ENCODE results near the gene TESK2. TPM values are rescaled to one million over a fixed set of nuclear protein-coding genes. Genes with fewer than 3 reads are reported as not detected.

Gene TESK2
- polyA plus RNA-seq, 1 of the 3 experiments (the other 2 are of a cell fraction), result 1.3 TPM

DNA sequence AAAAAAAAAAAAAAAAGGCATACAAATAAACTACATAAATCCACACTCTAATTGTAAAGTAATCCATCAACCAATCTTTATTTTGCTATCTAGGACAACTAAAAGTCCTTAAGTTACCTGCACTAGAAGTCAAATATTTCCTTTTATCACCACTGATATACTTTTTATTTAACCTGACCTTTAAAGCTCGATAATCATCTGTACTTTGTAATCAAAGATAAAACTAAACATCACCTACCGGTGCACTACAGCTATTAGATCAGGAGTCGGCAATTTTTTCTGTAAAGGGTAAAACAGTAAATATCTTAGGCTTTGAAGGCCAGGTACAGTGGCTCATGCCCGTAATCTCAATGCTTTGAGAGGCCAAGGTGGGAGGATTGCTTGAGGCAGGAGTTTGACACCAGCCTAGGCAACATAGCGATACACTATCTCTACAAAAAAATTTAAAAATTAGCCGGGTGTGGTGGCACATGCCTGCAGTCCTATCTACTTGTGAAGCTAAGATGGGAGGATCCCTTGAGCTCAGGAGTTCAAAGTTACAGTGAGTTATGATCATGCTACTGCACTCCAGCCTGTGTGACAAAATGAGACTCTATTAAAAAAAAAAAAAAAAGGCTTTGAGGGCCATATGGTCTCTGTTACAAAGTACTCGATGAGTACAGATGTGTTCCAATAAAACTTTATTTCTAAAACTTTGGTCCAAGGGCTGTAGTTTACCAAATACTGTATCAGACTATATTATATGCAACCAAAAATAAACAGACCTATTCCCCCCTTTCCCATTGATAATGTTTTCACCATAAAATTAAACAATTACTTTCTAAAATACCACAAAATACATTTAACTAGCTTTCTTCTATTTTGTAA, 47.1 kb downstream of the TESK2 start:
- TF ChIP-seq YY1 (IDR thresholded peaks at IDR 0.05; ENCODE audit: low read depth), result no peak
- 80% methylated on average over 7 of the region's 7 CpGs for WGBS (ENCODE audit: low lambda C conversion rate)
- no peak overlapping the region for H3K4me3 ChIP-seq (ENCODE audit: low read depth in 2 of 2, low read length in 1 of 2)
- no peaks in the 10 kb centered on the region for H3K9me3 ChIP-seq
- no peak overlapping the region for H2AFZ ChIP-seq (ENCODE audit: low read depth)
- no peak overlapping the region for H3K4me2 ChIP-seq
- POLR2A ChIA-PET, result no interaction called here
- H3K27me3 ChIP-seq (ENCODE audit: insufficient read depth), result no peaks in the 10 kb centered on the region
- H3K4me1 ChIP-seq (ENCODE audit: control insufficient read depth in 1 of 2, insufficient read depth in 2 of 2, low read depth in 1 of 2, low read length in 1 of 2), result no peaks in the 10 kb centered on the region
- H3F3A ChIP-seq (replicated peaks; ENCODE audit: insufficient read depth), result no peaks in the 10 kb centered on the region
- no peaks in the 10 kb centered on the region for H3K9me2 ChIP-seq
- no peak for DNase-seq
- CTCF ChIA-PET, result no interaction called here
- no peaks in the 10 kb centered on the region for H3K36me3 ChIP-seq (replicated peaks in 1 of 2; ENCODE audit: control insufficient read depth in 1 of 2, insufficient read depth in 2 of 2, low read length in 1 of 2)
- no peak overlapping the region for H3K9ac ChIP-seq
- no peak overlapping the region for H3K27ac ChIP-seq (ENCODE audit: low read depth in 2 of 2, low read length in 1 of 2)
- no peaks in the 10 kb centered on the region for H3K79me2 ChIP-seq (ENCODE audit: insufficient read depth)
- H4K20me1 ChIP-seq (ENCODE audit: insufficient read depth), result no peaks in the 10 kb centered on the region

DNA sequence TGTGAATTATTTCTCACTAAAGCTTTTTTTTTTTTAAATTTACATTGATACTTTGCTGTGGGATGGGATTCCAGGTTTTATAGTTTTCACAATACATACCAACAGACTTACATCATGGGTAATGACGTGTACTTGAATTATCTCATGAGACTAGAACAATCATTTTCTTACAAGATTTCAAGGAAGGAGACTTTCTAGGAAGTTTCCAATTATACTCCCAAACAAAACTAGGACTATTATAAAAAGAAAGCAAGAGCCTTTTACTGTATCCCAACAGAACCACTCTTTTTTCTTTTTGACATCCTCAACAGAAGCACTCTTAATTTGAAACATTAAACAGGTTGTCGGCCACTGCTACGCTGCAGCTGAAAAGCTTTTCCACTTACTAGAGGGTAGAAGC, 48.7 kb downstream of the TESK2 start:
- Histone ChIP-seq H4K20me1 (ENCODE audit: insufficient read depth) (no peaks in the 10 kb centered on the region), H3K9me3 (no peaks in the 10 kb centered on the region), H3K36me3 (replicated peaks in 1 of 2; ENCODE audit: control insufficient read depth in 1 of 2, insufficient read depth in 2 of 2, low read length in 1 of 2) (no peaks in the 10 kb centered on the region), H3K4me2 (no peak overlapping the region), H3K27me3 (ENCODE audit: insufficient read depth) (no peaks in the 10 kb centered on the region), H3K79me2 (ENCODE audit: insufficient read depth) (no peaks in the 10 kb centered on the region), H3K4me1 (ENCODE audit: control insufficient read depth in 1 of 2, insufficient read depth in 2 of 2, low read depth in 1 of 2, low read length in 1 of 2) (no peaks in the 10 kb centered on the region), H3K27ac (ENCODE audit: low read depth in 2 of 2, low read length in 1 of 2) (no peak overlapping the region), H2AFZ (ENCODE audit: low read depth) (no peak overlapping the region), H3K4me3 (ENCODE audit: low read depth in 2 of 2, low read length in 1 of 2) (no peak overlapping the region), H3K9me2 (no peaks in the 10 kb centered on the region), H3K9ac (no peak overlapping the region), H3F3A (replicated peaks; ENCODE audit: insufficient read depth) (no peaks in the 10 kb centered on the region)
- POLR2A ChIA-PET, result no interaction called here
- 79% methylated on average over 3 of the region's 3 CpGs for WGBS (ENCODE audit: low lambda C conversion rate)
- DNase-seq, result no peak
- CTCF ChIA-PET, result interaction anchor here (0.6 to 1.6 kb wide), 2 partner anchors 128 to 319 kb away, joined by 3 read pairs; no protein-coding TSS in a partner anchor
- no peak for TF ChIP-seq NRF1 (IDR thresholded peaks at IDR 0.05; ENCODE audit: low read depth, low read length)
- no peak for TF ChIP-seq TAF1 (IDR thresholded peaks at IDR 0.05; ENCODE audit: borderline replicate concordance, low read depth, low read length)
- no peak for TF ChIP-seq RFX5 (IDR thresholded peaks at IDR 0.05; ENCODE audit: low read length)
- TF ChIP-seq, protein P1, sequence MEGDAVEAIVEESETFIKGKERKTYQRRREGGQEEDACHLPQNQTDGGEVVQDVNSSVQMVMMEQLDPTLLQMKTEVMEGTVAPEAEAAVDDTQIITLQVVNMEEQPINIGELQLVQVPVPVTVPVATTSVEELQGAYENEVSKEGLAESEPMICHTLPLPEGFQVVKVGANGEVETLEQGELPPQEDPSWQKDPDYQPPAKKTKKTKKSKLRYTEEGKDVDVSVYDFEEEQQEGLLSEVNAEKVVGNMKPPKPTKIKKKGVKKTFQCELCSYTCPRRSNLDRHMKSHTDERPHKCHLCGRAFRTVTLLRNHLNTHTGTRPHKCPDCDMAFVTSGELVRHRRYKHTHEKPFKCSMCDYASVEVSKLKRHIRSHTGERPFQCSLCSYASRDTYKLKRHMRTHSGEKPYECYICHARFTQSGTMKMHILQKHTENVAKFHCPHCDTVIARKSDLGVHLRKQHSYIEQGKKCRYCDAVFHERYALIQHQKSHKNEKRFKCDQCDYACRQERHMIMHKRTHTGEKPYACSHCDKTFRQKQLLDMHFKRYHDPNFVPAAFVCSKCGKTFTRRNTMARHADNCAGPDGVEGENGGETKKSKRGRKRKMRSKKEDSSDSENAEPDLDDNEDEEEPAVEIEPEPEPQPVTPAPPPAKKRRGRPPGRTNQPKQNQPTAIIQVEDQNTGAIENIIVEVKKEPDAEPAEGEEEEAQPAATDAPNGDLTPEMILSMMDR (IDR thresholded peaks at IDR 0.05), result no peak
- TF ChIP-seq, protein P2, sequence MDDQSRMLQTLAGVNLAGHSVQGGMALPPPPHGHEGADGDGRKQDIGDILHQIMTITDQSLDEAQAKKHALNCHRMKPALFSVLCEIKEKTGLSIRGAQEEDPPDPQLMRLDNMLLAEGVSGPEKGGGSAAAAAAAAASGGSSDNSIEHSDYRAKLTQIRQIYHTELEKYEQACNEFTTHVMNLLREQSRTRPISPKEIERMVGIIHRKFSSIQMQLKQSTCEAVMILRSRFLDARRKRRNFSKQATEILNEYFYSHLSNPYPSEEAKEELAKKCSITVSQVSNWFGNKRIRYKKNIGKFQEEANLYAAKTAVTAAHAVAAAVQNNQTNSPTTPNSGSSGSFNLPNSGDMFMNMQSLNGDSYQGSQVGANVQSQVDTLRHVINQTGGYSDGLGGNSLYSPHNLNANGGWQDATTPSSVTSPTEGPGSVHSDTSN (IDR thresholded peaks at IDR 0.05), result no peak
- TF ChIP-seq, protein P3, sequence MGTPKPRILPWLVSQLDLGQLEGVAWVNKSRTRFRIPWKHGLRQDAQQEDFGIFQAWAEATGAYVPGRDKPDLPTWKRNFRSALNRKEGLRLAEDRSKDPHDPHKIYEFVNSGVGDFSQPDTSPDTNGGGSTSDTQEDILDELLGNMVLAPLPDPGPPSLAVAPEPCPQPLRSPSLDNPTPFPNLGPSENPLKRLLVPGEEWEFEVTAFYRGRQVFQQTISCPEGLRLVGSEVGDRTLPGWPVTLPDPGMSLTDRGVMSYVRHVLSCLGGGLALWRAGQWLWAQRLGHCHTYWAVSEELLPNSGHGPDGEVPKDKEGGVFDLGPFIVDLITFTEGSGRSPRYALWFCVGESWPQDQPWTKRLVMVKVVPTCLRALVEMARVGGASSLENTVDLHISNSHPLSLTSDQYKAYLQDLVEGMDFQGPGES (IDR thresholded peaks at IDR 0.05; ENCODE audit: low read depth, low read length), result no peak
- no peak for TF ChIP-seq MXI1 (IDR thresholded peaks at IDR 0.05; ENCODE audit: low read depth, low read length)
- no peak for TF ChIP-seq SMC3 (IDR thresholded peaks at IDR 0.05; ENCODE audit: low read depth, low read length)
- TF ChIP-seq, protein P4, sequence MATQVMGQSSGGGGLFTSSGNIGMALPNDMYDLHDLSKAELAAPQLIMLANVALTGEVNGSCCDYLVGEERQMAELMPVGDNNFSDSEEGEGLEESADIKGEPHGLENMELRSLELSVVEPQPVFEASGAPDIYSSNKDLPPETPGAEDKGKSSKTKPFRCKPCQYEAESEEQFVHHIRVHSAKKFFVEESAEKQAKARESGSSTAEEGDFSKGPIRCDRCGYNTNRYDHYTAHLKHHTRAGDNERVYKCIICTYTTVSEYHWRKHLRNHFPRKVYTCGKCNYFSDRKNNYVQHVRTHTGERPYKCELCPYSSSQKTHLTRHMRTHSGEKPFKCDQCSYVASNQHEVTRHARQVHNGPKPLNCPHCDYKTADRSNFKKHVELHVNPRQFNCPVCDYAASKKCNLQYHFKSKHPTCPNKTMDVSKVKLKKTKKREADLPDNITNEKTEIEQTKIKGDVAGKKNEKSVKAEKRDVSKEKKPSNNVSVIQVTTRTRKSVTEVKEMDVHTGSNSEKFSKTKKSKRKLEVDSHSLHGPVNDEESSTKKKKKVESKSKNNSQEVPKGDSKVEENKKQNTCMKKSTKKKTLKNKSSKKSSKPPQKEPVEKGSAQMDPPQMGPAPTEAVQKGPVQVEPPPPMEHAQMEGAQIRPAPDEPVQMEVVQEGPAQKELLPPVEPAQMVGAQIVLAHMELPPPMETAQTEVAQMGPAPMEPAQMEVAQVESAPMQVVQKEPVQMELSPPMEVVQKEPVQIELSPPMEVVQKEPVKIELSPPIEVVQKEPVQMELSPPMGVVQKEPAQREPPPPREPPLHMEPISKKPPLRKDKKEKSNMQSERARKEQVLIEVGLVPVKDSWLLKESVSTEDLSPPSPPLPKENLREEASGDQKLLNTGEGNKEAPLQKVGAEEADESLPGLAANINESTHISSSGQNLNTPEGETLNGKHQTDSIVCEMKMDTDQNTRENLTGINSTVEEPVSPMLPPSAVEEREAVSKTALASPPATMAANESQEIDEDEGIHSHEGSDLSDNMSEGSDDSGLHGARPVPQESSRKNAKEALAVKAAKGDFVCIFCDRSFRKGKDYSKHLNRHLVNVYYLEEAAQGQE (IDR thresholded peaks at IDR 0.05; ENCODE audit: low read depth, low read length), result no peak
- no peak for TF ChIP-seq TEAD4 (IDR thresholded peaks at IDR 0.05; ENCODE audit: borderline replicate concordance, insufficient read depth)
- no peak for TF ChIP-seq GATA2 (CRISPR knock-in tag; IDR thresholded peaks at IDR 0.05)
- no peak for TF ChIP-seq CHD2 (IDR thresholded peaks at IDR 0.05; ENCODE audit: low read length, partially characterized antibody)
- TF ChIP-seq, protein P5, sequence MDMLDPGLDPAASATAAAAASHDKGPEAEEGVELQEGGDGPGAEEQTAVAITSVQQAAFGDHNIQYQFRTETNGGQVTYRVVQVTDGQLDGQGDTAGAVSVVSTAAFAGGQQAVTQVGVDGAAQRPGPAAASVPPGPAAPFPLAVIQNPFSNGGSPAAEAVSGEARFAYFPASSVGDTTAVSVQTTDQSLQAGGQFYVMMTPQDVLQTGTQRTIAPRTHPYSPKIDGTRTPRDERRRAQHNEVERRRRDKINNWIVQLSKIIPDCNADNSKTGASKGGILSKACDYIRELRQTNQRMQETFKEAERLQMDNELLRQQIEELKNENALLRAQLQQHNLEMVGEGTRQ (IDR thresholded peaks at IDR 0.05; ENCODE audit: borderline replicate concordance, low read depth, low read length), result no peak
- no peak for TF ChIP-seq POLR2AphosphoS5 (IDR thresholded peaks at IDR 0.05; ENCODE audit: low read depth, low read length)
- no peak for TF ChIP-seq JUND (IDR thresholded peaks at IDR 0.05)
- no peak for TF ChIP-seq EP300 (IDR thresholded peaks at IDR 0.05; ENCODE audit: borderline replicate concordance in 1 of 2, low read depth in 1 of 2, low read length in 1 of 2)
- no peak for TF ChIP-seq RXRA (IDR thresholded peaks at IDR 0.05; ENCODE audit: borderline replicate concordance, low read depth)
